HG02588 (cell line): ENCODE measurements around the gene IQCN.

ENCODE experiments used
- ATAC-seq: cut with Tn5 transposase; IDR thresholded peaks from one replicate; pipeline ENCODE4 v1.9.1; 2021; ENCODE audit warnings: mild to moderate bottlenecking, moderate library complexity; ENCODE audit not compliant: unreplicated experiment

The IQCN gene

GRCh38 chr19:18274219-18274780 is at the start of gene IQCN:
Gene IQCN (minus strand): TSS chr19:18274452. CDS start chr19:18269478, 4,974 bp downstream.
- no peak for ATAC-seq

- peak; percentile 92 for ATAC-seq
Observed at GRCh38 chr19:18322759-18323460, 48.7 kb upstream of the IQCN start, which contains the start of gene LSM4. Gene LSM4 (minus strand): TSS chr19:18323076. CDS start chr19:18323020, 56 bp downstream.

- ATAC-seq, result no peak
Observed at GRCh38 chr19:18322318-18322758, 48.1 kb upstream of the IQCN start.

GRCh38 chr19:18321734-18322102 is 47.5 kb upstream of the IQCN start:
- no peak for ATAC-seq

DNA sequence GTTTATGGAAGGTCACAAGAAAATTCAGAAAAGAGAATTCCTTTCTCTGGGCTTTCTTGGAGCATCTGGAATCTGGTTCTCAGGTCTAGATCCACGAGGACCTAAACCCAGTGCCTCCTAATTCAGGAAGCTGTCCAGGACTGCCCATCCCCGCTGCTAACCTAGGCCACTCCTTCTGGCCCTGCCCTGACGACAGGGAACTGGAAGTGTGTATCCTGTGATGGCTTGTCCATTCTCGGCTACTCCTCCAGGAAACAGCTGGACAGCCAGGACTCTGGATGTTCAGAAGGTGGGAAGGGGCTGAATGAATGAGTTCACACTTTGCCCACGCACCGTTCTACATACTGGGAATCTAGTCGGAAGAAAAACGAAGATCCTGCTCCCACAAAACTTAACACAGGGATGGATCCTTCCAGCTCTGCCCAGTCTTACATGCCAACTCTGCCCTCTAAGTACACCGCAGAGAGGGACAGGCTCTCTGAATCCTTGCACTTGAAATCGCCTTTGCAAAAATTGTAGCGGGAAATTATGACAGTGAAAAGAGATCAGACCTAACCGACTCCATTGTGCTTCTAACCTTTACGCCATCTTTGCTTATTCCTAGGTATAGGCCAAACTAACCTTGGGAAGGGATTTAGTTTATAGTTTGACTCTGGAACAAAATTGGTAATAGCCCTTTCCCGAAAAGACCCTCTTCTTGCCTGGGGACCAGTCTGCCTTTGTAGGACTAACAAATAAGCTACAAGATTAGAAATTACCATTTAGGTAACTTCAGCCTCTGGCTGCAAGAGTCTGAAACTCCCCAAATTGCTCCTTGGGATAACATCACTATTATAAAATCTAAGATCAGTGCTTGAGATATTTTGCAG is 46.8 kb upstream of the IQCN start:
- no peak for ATAC-seq

DNA sequence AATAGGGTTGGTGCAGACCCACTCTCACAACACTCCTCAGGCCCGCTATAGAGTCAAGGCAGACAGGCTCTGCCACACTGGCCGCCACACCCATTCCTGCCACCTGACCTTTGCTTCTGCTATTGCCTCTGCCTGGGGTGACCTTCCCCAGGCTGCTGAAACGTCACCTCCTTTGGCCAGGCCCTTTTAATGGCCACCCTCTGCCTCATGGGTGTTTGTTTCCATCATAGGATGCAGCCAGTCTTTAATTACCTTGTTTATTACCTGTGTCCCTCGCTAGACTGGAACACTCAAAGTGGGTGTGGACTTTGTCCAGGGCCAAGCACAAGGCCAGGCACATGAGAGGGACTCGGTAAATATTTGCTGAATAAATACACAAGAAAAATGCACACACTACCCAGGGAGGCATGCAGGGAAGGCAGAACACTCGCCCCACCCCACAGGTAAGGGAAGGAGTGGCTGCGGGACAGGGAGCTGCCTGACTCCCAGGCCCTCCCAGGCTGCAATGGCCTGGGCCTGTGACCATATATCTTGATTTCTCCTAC is 45.4 kb upstream of the IQCN start:
- no peak for ATAC-seq

GRCh38 chr19:18317961-18318800 is 43.9 kb upstream of the IQCN start:
- ATAC-seq, result no peak

DNA sequence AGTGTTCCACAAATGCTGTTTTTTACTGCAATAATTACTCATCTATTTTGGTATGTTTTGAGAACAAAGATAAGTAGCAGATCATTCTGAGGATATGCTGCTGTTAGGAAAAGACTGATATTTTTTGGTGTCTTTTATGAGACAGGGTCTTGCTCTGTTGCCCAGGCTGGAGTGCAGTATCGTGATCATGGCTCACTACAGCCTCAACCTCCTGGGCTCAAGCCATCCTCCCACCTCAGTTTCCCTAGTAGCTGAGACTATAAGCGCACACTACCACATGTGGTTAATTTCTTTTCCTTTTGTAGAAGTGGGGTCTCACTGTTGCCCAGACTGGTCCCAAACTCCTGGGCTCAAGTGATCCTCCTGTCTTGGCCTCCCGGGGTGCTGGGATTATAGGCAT is 39.1 kb upstream of the IQCN start:
- ATAC-seq, result no peak

DNA sequence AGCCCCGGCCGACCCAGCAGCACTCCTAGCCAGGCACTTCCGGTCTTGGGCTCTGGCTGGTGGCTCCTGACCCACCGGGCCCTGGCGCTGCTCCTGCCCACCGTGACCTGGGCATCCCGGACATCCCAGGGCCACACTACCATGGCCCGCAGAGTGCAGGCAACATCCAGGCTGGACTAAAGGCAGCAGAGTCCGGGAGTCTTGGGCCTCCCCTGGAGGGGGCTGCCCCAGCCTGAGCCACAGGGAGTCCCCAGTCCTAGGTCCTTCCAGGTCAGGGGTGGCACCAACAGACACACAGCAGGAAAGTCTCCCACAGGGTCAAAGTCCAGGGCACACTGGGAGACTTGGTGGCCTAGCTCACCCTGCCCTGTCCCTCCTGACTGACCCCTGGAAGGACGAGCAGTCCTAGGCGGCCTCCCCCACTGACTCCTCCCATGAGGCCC is 37.9 kb upstream of the IQCN start:
- no peak for ATAC-seq

DNA sequence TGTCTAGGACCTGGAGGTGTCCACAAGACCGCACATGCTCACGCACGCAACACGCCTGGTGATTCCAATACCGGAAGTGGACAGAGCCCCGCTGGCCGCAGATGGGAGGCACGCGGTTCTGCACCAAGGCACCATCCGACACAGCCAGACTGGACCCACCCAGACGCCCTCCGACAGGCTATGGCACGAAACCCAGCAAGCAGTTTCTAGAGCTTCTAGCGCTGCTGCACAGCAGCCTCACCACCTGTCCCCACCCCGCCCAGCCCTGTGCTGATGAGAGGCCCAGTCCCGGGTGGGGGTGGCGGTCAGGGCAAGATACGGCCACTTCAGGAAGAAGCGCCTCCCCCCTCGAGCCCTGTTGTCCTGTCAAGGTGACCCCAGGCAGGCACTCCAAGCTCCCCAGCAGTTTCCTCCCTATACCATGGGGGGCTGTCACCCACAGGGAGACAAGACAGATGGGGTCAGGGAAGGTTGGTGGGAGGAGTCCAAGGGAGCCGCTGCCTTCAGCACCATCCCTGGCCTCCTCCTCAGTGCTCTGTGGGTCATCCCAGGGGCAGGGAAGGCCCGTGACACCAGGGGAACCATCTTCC is 37.3 kb upstream of the IQCN start:
- ATAC-seq, result no peak

DNA sequence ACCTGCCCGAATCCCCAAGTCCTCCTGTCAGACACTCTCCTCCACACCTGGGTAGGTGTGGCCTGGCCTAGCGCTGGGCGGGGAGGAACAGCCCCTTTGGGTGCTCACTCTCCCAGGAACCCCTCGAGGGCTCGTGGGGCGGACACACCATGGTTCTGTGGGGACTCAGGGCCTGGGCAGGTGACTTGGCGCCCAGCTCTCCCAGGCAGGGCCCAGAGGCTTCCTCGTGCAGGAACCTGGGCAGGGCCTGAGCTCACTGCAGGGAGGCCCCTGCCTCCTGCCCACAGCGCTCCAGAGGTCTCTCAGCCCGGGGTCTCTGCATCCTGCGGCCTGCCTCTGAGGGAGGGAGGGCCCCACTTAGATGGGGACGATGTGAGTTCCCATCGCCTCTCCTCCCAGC is 36.7 kb upstream of the IQCN start:
- no peak for ATAC-seq

GRCh38 chr19:18310118-18310909 is 36.1 kb upstream of the IQCN start:
- no peak for ATAC-seq

DNA sequence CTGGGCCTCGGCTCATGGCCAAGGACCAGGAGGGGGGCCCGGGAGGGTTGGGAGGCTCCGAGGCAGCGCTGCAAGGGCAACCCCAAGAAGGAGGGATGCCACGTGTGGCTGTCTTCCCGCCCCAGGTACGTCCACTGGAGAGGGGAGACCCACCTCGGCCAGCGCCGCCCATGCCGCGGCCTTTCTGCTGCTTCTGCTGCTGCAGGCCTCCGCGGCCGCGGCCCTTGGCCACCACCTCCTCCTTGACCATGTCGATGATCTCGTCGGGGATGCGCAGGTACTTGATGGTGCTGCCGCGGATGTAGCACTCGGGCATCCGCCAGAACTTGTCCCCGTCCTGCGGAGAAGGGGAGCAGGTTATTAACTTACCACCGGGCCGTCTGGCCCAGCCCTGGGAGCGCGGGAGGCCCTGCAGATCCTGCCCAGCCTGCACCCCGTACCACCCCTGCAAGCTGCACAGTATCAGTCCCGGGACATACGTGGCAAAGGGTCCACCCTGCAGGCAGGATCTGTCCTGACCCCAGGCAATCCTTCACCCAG is 35.3 kb upstream of the IQCN start:
- no peak for ATAC-seq

DNA sequence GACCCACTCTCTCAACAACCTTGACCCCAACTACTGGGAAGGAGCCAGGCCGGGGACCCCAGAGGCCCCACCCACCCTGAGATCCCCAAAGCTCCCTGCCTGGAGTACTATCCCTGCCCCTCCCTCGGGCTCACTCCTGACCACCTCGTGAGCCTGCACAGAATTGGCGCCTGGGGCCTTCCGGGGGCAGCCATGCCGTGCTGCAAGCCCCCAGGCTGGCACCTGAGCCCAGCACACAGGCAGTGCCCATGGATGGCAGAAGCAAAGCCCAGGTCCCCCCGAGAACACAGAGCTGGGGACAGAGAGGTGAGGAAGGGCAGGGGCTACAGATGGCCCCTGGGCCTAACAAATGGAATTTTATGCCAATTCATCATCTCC is 34.7 kb upstream of the IQCN start:
- ATAC-seq, result no peak

GRCh38 chr19:18308051-18308947 is 34.0 kb upstream of the IQCN start:
- ATAC-seq, result no peak

DNA sequence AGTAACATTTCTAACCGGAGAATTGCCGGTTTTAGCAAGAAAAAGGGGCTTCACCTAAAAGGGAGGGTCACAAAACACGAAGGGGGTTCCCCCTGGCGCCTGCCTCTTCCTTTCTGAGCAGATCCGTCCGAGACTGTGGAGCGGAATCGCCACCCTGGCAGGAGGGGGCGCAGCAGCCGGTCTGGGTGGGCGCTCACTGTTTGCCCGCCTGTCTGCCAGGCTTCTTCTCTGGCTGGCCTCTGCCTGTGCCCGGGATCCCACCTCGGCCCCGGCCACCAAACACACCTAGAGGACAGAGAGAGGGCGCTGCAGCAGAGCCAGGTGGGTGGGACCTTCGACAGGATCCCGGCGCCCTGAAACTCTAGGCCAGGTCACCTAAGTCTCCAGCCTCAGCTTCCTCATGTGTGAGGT is 33.0 kb upstream of the IQCN start:
- ATAC-seq, result no peak

DNA sequence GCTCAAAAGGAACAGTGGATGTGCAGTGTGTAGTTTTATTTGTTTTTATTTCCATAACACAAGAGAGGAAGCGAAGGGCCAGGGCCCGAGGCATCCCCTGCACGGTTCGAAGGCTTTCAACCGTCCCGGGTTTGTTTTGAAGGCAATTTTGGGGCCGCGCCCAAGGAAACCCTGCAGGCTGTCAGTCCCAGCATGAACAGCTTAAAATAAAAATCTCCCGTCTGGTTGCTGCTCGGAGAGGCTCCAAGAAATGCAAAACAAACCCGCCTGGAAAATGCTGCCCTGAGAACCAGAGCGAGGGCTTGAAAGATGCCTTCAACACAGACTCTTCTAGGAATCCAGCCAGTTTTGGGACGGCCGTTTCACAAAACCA is 32.6 kb upstream of the IQCN start:
- no peak for ATAC-seq

DNA sequence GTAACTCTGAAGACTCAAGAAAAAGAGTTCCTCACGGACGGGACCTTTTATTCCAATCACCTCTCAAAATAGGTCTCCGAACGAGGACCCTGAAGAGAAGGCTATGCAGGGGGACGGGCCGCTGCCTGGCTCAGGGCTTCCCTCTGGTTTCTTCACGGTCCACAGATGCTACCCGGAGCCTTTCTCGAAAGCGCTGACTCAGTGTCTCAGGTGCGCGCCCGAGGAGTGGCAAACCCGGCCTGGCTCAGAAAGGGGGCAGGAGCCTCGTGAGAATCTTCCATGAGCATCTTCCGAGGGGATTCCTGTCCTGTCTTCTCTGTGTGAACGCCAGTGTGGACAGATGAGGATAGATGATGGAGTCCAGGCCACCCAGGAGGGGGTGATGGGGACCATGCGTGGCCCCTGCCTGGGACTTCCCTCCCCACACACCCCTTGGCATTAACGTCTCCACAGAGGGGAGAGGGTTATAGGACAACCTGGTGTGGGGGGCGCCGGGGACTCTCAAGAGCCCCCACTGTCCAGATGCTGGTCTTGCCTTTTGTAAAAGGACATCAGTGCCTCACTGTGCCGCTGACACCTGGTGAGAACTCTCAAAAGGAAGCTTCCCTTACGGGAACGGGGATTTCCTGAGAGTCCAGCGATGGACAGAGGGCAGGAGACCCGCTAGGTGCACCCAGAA is 32.1 kb upstream of the IQCN start:
- ATAC-seq, result no peak
